Ovary (tissue), 3 donors: ENCODE data around the gene TP73.

Source experiments
- CTCF ChIP-seq, 3 donors: fragments of 450-650 bp in 2 of 3; fragments of 200-600 bp in 1 of 3; IDR thresholded peaks; one replicate each; pipeline versions ENCODE4 v1.5.1 to v1.8.0; 2016 to 2022; ENCODE audit warnings: antibody characterized with exemption in 3 of 3, mild to moderate bottlenecking in 1 of 3
- EP300 ChIP-seq: sonication (generic); formaldehyde crosslinking; IDR thresholded peaks from one replicate; pipeline ENCODE4 v1.6.1; 2017; ENCODE audit warnings: antibody characterized with exemption
- POLR2A ChIP-seq: fragments of 450-650 bp; IDR thresholded peaks from one replicate; pipeline ENCODE4 v1.6.1; 2017; ENCODE audit warnings: antibody characterized with exemption, mild to moderate bottlenecking, moderate library complexity
- donor health status: DM: no; HTN: no; CAD: no.

GRCh38 chr1:3713840-3714239, 61.5 kb downstream of the TP73 start:
- TF ChIP-seq CTCF (IDR thresholded peaks at IDR 0.05) (no peak), POLR2A (no peak), EP300 (no peak)
